HG02642 (cell line): ENCODE results near the gene OR52B4.
A peak's percentile ranks its signal among the peaks of the same experiment; 100 is the strongest.
"Not testable (repeated sequence)": the region's sequence is repeated elsewhere in the genome, so short reads cannot be mapped to it uniquely, and the experiment has no call there.

Source experiments
- ATAC-seq: cut with Tn5 transposase; IDR thresholded peaks from one replicate; pipeline ENCODE4 v1.9.1; 2021; ENCODE audit warnings: mild to moderate bottlenecking; ENCODE audit not compliant: unreplicated experiment, poor library complexity

Gene OR52B4

GRCh38 chr11:4368286-4368685 lies at the start of gene OR52B4:
Gene OR52B4 (minus strand): TSS chr11:4368386. CDS start chr11:4368295, 91 bp downstream.
- ATAC-seq: no peak

DNA sequence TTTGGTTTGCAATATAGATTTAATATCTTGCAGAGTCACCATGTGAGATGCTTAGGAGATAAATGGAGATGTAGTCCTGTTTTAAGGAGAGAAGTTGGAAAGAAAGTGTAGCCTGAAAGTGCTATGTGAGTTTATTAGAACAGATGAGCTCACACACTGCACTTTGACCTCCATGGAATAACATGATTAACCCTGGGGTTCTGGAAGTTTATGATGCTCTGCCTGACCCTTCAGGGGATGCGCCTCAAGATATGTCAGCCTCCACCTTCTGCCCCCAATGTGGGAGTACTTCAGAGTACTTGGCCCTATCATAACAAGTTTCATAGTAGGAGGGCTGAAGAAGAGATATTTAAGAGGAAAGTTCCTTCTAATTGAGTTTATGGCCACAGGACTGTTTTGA lies 48.6 kb upstream of the OR52B4 start:
- no peak for ATAC-seq

DNA sequence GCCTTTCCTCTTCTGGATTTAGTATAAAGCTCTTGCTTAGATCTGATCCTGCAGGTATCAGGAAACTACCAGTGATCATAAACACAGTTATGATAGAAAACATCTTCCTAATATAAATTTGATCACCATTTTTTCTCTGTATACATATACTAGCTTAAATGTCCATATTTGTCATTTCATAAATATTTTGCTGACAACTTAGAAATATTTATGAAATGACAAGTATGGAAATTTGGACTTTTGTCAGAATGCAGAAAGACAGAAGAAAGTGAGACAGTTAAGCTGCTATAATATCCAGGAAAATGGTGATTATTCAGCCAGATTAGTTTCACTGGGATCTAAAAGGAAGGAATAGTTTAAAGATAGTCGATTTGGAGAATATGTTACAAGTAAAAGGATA lies 48.1 kb upstream of the OR52B4 start:
- no peak for ATAC-seq

GRCh38 chr11:4406206-4406605 lies 38.0 kb upstream of the OR52B4 start:
- ATAC-seq: not testable (repeated sequence)

DNA sequence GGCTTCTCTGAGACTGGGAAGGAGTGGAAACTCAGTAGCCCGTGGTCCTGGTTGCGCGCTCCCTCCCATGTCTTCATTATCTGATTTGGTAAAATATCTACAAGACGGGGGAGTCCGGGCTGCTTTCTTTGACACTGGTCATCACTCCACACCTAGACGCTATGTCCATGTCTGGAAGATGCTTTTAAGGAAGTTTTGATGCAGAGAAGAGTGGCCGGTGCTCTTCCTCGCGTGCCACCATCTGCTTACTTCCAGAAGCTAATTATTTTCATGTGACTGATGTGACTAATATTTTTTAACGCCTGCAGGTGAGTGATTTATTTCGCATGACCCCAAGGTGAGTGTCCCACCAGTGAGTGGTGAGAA lies 25.7 kb upstream of the OR52B4 start:
- peak; percentile 17 for ATAC-seq

- peak; percentile 100 for ATAC-seq
Observed at GRCh38 chr11:4393209-4393857, 25.1 kb upstream of the OR52B4 start, which contains the start of gene TRIM21. Gene TRIM21 (minus strand): TSS chr11:4393702. CDS start chr11:4390409, 3,293 bp downstream.

DNA sequence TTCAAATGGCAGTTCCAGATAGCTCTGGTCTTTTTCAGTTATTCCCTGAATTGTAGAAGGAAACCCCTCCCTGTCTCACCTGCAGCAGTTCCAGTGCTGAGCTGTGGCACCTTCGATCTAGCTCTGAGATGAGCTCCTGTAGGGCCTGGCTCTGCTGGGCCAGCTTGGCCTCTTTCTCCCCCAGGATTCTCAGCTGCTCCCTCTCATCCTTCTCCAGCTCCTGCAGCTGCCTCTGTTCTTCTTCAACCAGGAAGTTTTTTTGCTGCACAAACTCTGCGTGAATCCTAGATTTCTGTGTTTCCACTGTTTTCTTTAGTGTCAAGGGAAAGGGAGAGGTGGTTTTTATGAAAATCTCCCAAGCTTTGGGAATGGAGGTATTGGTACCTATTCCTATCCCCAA lies 20.0 kb upstream of the OR52B4 start:
- no peak for ATAC-seq

DNA sequence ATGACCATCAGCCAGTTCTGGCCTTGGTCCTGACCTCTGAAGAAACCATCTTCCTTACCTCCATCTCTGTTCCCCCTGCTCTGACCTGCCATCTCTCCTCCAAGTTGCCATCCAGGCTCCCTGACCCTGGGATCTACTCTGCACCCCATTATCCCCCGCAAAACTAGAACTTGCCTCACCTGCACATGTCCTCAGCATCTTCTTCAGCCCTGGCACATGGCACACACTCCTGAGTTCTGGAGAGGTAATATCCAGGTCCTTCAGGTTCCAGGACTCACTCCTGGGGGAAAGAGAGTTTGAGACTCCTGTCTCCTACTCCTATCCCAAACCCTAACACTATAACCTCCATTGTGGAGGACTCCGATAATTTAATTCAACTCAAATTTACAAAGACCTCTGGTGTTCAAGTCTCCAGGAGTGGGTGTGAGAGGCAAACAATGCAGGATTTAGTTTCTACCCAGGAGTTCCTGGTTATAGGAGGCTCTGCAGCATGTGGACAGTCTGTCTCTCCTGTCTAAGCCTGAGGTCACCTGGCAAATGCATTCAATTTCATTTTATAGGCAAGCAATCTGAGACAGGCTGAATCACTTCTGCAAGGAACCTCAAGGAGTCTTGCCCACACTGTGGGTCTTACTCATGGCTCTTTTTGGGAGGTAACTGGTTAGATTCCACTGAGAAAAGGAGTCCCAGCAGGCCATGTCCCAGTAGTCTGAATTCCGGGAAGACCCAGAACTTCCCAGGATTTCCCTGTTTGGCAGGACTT lies 18.0 kb upstream of the OR52B4 start:
- no peak for ATAC-seq

DNA sequence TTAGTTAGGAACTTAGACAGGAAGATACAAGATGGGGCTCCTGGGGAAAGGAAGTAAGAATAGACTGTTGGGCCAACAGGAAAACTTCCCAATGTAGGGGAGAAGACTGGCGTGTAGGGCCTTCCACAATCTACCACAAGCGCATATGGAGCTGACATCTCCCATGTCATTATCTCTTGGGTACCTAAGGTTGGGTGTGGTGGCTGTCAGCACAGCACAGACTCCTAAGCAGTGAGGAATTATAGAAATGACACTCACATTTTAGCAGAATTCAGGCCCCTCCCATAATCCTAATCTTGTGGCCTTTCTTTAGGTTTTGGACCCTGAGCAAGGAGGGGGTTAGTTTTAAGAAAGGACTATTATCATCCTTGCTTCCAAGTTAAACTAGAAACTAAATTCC lies 13.7 kb upstream of the OR52B4 start:
- ATAC-seq: no peak

GRCh38 chr11:4375431-4376140 lies 7.4 kb upstream of the OR52B4 start:
- no peak for ATAC-seq

GRCh38 chr11:4370166-4370565 lies 2.0 kb upstream of the OR52B4 start:
- ATAC-seq: no peak

DNA sequence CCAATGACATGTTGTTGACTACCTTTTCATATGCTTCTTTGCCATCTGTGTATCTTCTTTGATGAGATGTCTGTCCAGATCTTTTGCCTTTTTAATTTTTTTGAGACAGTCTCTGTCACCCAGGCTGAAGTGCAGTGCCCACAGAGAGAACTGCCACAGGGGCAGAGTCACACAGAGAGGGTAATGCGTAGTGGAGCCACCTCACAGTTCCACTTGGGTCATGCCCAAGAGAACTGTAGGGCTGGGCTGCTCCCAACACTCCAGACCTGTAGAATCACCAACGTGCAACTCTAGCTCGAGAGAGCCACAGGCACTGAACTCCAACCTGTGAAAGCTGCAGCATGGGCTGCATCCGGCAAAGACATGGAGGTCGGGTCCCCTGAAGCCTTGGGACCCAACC lies 20.0 kb downstream of the OR52B4 start:
- not testable (repeated sequence) for ATAC-seq

- ATAC-seq: not testable (repeated sequence)
Observed at GRCh38 chr11:4345366-4345765, 22.8 kb downstream of the OR52B4 start.

GRCh38 chr11:4334356-4334755 lies 33.8 kb downstream of the OR52B4 start:
- not testable (repeated sequence) for ATAC-seq
